ENCODE data around the gene PLD1.
"Not testable (repeated sequence)": the region's sequence is repeated elsewhere in the genome, so short reads cannot be mapped to it uniquely, and the experiment has no call there.

The PLD1 gene

DNA sequence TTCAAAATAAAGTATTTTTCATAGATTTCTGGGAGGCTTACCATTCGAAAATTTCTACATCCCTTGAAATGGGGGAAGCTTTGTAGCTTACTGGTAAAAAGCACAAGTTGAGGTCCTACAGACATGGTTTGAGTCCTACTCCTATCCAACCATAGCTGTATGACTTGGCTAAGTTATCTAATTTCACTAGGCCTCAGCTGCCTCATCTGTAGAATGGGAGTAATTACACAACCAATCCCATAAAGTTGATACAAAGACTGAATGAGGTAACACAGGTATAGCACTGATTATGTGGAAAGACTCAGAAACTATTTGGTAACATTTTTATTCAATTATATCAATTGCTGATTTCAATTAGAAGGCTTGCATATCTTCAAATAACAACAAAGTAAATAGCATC lies 157.4 kb downstream of the PLD1 start:
- no peak for DNase-seq

DNA sequence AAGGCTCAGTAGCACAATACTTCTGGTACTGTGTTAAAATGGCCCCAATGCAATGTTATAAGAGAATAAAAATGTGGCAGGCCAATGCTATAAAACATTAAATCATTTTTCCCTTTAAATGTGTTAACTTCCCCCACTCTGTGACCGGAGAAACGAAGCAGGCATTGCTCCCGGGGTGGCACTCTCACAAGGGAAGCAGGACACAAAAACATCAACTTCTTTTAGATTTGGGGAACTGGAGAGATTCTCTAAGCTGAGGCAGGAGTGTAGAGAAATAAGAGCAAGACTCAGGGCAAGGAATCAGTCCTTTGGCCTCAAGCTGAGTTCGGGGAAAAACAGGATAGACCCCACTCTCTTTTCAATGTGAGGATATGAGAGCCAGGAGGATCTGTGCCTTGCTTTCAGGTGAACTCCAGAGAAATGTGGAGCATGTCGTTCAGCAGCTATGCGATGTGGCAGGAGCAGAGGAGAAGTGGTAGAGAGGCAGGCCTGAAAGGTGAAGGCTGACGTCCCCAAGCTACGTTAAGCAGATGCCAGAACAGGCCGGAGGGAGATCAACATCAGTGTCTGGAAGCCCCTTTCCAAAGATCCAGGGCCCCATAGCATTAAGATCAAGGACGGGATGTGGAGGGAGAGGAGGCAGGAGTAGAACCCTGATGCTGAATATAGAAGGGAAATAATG lies 160.2 kb downstream of the PLD1 start:
- DNase-seq, result no peak

DNA sequence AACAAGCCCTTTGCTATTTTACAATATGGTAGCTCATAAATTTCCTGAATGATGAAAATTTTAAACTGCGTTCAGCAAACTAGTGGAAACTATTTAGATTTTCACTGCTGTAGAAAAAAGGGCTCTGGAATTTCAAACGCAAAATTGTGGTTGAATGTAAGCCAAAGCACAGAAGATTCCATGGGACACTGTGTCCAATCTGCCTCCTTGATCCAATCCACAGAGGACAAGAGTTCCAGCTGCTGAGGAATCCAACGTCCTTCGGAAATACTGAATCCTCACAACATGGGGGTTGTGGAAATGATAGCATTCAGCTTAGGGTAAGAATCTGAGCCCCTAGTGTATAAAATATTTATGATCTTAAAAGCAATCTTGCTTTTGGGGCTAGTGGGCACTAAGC lies 161.0 kb downstream of the PLD1 start:
- no peak for DNase-seq

DNA sequence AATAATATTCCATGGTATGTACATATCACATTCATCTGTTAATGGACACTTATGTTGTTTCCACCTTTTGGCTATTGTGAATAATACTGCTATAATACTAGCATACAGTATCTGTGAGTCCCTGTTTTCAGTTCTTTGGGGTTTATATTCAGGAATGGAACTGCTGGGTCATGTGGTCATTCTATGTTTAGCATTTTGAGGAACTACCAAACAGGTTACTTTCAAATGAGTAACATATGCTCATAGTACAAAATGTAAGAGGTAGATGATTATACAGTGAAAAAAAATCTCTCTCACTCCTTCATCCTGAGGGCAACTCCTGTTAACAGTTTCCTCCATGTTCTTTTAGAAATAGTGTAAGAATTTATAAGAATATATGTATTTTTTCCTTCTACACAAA lies 162.2 kb downstream of the PLD1 start:
- no peak for DNase-seq

DNA sequence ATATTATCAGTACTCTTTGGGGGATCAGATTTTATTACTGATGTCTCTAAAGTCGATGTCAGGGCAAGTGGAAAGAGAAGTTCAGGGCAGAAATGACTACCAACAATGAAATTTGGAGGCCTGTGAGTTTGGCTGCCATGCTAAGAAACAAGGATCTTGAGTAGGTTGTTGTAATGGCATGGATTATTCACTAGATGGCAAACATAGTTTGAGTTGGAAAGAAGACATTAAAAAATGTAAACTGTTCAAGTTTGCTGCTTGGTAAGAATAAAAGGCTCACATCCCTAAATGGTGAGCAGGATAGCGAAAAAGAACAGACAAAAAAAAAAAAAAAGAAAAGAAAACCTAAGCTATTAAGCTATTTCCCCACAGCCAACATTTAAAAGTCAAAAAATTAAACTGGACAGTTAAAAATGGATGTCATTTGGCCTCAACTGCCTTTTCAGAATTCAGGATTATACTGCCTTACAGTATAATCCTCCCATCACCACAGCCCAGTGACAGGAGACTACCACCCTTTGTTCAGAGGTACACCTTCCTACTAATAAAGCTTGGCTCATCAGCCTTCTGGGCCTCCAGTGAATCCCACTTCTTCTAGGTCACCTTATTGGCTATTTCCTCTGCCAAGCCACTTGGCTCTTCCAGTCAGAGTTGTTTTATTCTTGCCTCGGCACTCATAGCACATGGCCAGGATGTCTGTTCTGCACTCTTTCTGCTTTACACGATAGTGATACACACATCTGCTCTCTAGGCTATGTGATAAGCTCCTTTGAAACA lies 163.7 kb downstream of the PLD1 start:
- no peak for DNase-seq

DNA sequence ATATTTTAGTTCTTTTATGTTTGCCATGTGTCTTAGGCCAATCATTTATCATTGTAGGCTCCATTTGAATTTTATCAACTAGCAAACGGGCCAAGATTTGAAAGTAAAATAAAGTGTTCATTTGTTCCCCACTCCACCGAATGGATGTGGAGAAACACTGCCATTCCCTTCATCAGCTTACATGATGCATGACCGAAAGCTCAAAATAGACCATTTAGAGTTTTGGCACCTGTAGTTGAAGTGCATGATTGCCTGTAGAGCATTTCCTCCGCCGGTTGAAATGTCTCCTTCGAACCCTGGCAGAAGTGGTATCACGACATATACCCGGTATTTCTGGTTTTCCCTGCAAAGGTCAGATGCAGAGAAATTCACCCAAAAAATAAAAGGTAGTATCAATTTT lies 165.6 kb downstream of the PLD1 start:
- no peak for DNase-seq

DNA sequence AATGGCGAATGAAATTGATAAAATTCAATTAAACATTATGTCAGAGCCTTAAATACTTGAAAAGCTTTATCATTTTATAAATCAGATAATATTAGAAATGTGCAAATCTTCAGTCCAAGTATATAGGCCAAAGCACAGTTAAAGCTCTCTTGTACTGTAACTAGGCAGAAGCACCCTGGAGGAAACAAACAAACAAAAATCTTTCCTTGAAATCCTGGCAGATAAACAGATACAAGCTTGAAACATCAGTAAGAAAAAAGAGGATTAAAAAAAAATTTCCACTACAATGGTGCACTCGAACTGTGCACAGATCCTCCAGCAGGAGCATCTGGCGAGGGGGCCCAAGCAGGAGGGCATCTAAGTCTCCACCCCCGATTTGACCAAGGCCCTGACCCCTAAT lies 166.6 kb downstream of the PLD1 start:
- DNase-seq, result no peak

DNA sequence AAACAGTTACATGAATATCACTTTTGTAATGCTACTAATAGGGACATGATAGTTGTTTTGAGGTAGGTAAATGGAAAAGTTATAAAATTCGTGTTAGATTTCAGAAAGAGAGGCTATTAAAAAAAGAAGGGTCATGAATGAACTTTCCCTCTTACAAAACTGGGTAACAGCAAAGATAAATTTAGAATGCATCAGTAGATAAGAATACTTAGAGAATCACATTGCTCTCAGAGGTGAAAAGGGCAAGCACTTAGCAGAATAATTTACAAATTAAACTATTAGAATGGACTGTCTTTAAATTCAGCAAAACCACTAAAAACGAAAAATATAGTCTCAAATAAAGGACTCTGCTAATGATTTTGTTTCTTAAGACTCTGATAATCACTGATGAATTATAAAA lies 167.2 kb downstream of the PLD1 start:
- no peak for DNase-seq

DNA sequence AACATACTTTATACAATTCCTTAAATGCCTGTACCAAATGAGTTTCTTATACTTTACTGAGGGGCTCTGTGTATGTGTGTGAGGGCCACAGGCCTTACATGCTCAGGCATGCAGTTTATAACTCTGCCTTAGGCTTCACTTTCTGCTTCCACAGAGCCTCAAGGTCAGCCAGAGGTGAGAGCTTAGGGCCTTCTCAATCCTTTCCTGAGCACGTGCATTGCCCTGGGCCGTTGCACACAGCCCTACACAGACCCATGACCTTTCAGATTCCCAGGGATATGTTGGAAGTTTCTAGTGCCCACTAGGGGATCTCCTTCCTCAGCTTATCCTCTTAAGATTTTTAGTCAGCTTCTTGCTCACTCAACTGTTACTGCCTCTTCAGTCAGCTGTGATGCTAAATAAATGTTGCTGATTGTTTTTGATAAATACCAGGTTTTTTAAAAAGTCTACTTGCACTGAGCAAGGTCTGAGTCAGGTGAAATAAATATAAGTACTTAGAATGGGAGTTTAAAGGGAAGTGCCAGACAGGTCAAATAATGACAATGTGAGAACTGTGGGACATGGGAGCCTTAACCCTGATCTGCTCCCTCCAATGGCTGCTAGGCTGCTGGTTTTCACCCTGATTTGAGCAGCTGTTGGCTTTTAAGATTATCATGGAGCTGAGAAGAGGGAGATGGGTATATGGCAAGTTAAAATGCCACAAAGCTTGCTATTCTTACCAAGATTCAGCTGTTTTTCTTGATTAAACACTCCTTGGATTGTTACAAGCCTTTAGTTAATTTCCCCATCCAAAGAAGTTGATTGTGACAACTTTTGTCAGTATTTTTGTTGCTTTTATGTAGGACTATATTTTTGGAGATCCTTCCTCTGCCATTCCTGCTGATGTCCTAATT lies 169.5 kb downstream of the PLD1 start:
- no peak for DNase-seq

DNA sequence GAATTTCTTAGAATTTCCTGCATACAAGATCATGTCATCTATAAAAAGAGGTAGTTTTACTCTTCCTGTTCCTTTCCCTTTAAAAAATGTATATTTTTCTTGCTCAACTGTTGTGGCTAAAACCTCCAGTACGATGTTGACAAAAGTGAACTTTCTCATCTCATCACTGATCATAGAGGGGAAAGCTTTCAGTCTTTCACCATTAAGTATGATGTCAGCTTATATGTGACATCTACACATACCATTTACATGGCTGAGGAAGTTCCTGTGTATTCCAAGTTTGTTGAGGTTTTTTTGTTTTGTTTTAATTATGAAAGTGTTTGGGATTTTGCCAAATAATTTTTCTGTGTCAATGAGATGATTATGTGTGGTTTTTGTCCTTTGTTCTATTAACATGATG lies 173.6 kb downstream of the PLD1 start:
- no peak for DNase-seq

DNA sequence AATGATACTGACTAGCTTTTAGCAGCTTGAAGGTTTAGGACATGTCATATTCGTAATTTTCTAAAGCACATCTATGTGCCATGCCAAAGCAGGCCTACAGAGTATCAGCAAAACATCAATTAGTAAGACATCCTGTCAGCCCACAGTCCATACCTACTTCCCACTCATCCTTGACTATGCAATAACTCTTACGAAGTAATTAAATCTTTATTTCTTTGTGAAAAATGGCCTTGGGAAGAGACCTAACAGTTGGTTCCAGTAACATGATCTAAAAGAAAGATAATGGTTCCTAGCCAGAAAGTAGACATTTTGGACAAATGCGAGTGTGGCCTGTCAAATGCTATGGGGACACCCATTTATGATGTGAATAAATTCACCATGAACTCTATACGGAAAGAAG lies 177.5 kb downstream of the PLD1 start:
- no peak for DNase-seq

DNA sequence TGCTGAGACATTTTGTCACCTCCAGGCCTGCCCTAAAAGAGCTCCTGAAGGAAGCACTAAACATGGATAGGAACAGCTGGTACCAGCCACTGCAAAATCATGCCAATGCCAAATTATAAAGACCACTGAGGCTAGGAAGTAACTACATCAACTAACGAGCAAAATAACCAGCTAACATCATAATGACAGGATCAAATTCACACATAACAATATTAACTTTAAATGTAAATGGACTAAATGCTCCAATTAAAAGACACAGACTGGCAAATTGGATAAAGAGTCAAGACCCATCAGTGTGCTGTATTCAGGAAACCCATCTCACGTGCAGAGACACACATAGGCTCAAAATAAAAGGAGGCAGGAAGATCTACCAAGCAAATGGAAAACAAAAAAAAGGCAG lies 183.5 kb downstream of the PLD1 start:
- not testable (repeated sequence) for DNase-seq

DNA sequence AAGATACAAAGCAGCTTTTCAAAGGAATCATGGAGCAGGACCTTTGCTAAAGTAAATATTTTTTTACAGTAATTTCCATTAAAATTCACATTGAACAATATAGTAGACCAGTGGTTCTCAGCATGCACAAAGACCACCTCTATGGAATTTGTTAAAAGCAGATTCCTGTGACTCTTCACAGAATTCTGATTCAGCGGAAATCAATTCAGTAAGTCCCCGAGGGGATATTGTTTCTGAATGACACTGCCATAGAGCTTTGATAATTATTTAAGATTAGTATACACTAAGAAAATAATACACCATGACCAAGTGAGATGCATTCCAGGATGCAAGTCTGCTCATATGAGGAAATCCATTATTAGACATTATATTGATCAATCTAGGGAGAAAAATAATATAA lies 188.2 kb downstream of the PLD1 start:
- no peak for DNase-seq

DNA sequence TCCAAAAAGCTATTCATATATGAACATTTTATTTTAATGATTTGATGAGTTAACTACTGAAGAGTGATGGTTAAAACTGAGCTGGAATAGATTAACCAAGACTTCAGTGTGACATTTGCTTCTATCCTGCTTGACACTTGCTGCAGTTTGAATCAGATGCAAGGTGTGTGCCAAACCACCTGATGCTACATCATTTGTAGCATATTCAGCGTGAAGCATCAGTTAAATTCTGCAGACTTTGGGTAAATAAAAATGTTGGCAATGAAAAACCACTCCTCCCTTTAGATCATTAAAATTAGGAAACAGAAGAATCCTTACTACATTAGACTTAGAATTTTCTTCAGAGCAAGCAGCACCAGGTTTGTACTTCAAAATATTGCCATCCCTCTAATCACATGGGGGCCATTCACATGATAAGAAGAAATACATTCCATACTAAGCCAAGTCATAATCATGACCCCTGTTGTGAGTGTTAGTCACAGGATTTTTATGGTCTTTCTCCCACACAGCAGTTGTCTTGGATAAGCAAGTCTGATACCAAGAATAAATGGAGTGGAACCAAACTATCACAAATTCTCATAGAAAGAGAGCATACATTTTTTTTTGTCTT lies 189.4 kb downstream of the PLD1 start:
- DNase-seq, result no peak

DNA sequence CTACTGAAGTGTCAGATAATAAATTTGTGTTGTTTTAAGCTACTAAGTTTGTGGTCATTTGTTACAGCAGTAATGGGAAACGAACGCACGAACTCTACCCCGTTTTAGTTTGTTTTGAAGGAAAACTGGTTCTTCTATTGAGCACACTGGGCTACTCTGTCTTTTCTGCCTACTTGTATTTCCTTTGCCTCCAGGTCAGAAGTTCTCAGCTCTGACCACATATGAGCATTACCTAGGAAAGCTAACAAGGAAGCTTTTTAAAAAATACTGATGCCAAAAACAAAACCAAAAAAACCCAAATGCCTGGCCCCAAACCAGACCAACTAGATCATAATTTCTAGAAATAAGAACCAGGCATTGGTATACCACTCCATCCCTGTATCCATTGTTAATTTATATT lies 193.5 kb downstream of the PLD1 start:
- no peak for DNase-seq

DNA sequence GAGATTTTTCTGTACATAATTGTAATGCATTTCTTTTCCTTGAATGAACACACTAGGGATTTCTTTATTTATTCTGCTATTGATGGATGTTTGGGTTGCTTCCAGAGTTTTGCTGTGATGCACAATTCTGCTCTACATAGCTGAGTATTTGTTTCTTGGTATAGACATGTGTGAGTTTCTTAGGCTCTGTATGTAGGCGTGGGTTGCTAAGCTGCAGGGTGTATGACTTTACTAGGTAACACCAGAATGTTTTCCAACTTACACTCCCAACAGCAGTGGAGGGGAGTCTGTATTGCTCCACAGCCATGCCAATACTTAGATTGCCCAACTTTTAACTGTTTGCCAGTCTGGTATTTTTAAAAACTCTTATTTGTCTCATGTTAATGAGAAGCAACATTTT lies 194.6 kb downstream of the PLD1 start:
- no peak for DNase-seq

DNA sequence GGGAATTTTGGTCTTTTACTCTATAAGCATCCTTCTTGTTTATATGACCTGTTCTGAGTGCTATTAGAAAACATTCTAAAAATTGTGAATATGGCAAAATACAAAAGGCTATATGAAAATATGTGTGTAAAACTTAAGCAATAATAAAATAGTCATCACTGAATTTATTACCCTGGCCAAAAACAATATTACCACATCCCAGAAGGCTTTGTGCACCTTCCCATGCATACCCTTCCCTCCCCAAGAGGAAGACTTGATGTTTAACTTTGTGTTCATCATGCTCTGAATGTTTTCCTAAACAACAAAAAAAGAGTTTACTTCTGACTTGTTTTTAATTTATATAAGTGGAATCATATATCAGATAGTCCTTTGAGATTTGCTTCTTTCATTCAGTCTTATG lies 195.0 kb downstream of the PLD1 start:
- DNase-seq, result no peak

DNA sequence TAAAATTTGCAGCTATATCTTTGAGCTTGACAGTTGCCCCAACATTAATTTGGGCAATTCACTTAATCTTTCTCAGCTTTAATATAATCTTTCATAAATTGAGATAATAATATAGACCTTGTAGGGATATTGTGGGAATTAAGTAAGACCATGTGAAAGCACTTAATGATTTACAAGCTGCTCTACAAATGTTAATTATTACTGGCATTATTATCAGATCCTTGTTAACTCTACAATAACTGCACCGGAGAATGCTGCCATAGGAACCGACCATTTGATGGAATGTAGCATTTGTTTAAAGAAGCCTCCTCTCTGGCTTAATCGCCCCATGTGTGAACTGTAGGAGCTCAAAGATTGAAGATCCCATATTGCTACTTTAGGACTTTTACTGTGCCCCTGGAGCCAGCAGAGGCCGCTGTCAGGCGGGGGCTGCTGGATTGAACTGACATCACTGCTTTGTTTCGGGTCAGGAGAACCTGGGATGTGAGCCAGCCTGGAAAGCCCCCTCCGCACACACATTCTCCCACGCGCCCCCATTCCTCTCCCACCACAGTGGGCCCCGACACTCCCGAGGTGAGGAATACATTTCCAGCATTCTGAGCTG lies 195.9 kb downstream of the PLD1 start:
- DNase-seq, result no peak

DNA sequence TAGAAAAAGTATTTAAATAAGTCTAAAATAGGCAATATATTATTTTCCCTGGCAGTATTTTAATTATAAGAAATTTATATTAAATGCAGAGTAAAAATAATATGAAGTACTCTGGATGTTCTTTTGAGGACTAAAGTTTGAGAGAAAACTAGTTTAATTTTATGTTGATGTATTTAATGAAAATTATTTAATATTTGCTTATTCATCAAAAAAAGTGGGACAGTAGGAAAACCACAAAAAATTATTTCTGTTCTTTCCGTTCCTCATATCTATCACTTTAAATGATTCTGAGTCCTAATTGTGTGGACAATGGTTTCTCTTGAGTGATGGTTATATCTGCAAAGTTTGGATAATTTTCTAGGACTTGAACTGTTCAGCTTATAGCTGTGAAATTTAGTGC lies 202.8 kb downstream of the PLD1 start:
- DNase-seq, result no peak

DNA sequence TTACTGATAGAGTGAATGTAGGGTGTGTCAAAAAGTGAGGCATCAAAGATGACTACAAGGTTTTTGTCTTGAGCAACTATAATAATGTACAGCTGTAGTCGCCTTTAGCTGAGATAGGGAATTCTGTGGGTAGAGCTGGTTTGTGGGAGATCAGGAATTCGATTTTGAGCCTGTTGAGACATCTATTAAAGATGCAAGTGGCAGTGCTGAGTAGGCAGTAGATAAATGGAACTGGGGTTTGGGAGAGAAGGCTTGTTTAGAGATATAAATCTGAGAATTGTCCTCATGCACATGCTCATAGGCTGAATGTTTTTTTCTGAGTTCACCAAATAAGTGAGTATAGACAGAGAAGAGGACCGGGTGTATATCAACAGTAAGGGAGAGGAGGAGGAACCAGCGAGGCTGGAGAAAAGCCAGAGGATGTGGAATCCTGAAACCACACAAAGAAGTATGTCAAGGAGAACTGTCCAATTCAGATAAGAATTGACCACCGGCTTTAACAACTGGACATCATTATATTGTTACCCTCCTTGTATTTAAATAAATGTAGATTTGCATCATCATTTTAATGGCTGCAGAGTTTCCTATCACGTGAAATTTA lies 204.0 kb downstream of the PLD1 start:
- DNase-seq, result no peak

DNA sequence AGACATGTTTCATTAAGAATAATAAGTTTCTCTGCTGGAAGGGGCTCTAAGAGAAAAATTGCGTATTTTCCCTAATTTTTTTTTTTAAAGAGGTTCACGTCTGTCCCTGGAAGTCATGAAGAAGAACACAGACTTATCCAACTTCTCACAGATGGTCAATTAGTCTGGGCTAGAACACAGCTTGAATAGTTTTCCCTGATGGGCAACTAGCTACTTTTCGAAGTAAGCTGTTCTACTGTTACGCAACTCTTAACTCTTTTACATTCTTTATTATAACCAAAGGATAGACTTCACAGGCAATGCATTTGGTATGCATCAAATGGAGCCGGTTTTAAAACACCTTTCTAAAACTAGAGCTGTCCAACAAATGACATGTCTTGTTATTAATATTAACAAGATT lies 205.9 kb downstream of the PLD1 start:
- no peak for DNase-seq

DNA sequence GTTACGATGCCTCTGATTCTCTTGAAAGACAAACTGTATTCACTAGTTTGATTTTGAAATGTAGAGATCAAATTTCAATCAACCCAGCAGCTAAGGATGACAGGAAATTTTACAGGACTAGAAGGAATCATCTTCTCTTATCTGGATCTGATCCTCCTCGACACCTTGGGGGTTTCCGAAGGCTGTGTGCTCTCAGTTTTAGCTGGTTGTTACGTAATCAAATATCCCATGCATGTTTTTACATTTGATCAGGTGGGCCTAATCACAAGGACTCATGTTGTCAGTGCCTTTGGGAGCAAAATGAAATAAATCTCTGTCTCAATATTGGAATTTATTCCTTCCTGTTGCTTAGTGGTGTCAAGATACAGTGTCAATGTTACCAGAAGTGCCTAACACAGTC lies 208.2 kb downstream of the PLD1 start:
- no peak for DNase-seq

DNA sequence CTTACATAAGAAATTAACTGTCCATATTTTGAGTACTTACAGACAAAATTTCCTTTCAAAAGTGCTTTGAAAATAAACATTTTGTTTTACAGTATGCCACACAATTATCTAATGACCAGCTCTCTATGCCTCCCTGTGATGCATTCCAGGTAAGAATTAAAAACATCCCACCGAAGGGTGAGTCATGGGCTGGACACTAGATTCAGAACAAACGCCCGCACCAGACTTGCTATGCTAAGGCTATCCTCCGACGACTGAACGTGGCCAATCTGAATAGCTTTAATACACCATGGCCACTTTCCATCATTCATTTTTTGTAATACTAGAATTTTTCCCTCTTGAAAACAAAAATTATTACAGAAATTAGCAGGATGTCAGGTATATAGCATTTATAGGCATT lies 210.3 kb downstream of the PLD1 start:
- DNase-seq, result no peak

All from activated gamma-delta T cell treated with Interleukin-2 at 50 U/mL for 16 hours (primary cell).